BLaER1 treated with 17β-estradiol and CSF1 and Interleukin-3, amounts not matched to agents 10 nM and 100 nM (cell line): ENCODE data around the gene SCNM1.
"Not testable (repeated sequence)": the region's sequence is repeated elsewhere in the genome, so short reads cannot be mapped to it uniquely, and the experiment has no call there.

Source experiments
- H3K27ac ChIP-seq, 11 experiments: shearing (Covaris generic); formaldehyde crosslinking; 2 replicates each; pipeline ENCODE4 v1.8.1; 2022
- H3K27me3 ChIP-seq, 11 experiments: shearing (Covaris generic); formaldehyde crosslinking; 2 replicates each; pipeline ENCODE4 v1.8.1; 2022
- H3K36me3 ChIP-seq, 11 experiments: shearing (Covaris generic); formaldehyde crosslinking; 2 replicates each; pipeline ENCODE4 v1.8.1; 2022
- H3K4me1 ChIP-seq, 10 experiments: shearing (Covaris generic); formaldehyde crosslinking; 2 replicates each; pipeline ENCODE4 v1.8.1; 2022
- H3K4me2 ChIP-seq, 11 experiments: shearing (Covaris generic); formaldehyde crosslinking; 2 replicates each; pipeline ENCODE4 v1.8.1; 2022
- H3K4me3 ChIP-seq, 10 experiments: shearing (Covaris generic); formaldehyde crosslinking; 2 replicates each; pipeline ENCODE4 v1.8.1; 2022
- H3K9ac ChIP-seq, 11 experiments: shearing (Covaris generic); formaldehyde crosslinking; 2 replicates each; pipeline ENCODE4 v1.8.1; 2022
- H3K9me3 ChIP-seq, 11 experiments: shearing (Covaris generic); formaldehyde crosslinking; replicated peaks in 1 of 11; 2 replicates each; pipeline ENCODE4 v1.8.1; 2022
- H4K20me1 ChIP-seq, 11 experiments: shearing (Covaris generic); formaldehyde crosslinking; 2 replicates each; pipeline ENCODE4 v1.8.1; 2022
- Cebpa-rat ChIP-seq, 11 experiments: shearing (Covaris generic); IDR thresholded peaks; 2 replicates each; pipeline ENCODE4 v1.8.1; 2022

SCNM1 gene

DNA sequence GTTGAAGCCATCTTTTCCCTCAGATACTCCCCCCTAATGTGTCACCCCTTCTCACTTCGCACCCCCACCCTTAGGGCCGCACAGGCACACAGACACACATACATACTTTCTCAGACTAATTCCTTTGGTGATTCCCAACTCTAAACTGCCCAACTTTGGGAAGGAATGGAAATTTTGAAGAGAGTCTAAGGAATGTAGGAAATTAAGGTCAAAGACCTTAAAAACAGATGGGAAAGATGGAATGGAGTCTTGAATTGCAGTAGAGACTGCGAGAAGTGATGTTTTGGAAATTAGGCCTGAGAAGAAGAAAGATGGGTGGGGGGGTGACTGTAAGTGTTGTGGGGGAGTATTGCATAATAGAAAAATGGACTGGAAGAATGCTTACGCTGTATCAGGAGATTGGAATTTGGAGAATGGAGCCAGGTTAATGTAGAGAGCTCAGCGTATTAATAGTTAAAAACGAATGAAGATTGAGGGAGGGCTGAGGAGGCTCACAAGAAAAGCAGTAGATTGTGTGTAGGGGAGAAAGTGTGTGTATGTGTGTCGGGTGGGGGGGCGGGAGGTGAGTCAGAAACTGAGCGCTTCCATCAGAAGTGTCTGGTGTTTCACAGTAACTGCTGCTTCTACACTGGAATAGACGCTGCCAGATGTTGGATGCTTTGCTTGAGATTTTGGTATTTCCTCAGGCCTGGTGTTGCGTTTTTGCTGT, 34.1 kb downstream of the SCNM1 start:
- TF ChIP-seq Cebpa-rat (IDR thresholded peaks at IDR 0.05): no peak
- Histone ChIP-seq H3K4me1 (peaks cover 35 to 53% (median 42%) of the 10 kb centered on the region in 10 experiments), H3K9ac (peak overlapping the region; percentile 87 to 97 (median 93)), H3K9me3 (no peaks in the 10 kb centered on the region), H3K27ac (peak overlapping the region; percentile 86 to 97 (median 93); a peak in 21 of 22 replicates), H3K27me3 (no peaks in the 10 kb centered on the region), H3K4me2 (peak overlapping the region; percentile 86 to 99 (median 95)), H3K4me3 (peak overlapping the region; percentile 81 to 100 (median 91)), H4K20me1 (peaks cover 40 to 58% (median 54%) of the 10 kb centered on the region in 11 experiments; a peak in 21 of 22 replicates), H3K36me3 (peaks cover 23 to 45% (median 35%) of the 10 kb centered on the region in 11 experiments)

DNA sequence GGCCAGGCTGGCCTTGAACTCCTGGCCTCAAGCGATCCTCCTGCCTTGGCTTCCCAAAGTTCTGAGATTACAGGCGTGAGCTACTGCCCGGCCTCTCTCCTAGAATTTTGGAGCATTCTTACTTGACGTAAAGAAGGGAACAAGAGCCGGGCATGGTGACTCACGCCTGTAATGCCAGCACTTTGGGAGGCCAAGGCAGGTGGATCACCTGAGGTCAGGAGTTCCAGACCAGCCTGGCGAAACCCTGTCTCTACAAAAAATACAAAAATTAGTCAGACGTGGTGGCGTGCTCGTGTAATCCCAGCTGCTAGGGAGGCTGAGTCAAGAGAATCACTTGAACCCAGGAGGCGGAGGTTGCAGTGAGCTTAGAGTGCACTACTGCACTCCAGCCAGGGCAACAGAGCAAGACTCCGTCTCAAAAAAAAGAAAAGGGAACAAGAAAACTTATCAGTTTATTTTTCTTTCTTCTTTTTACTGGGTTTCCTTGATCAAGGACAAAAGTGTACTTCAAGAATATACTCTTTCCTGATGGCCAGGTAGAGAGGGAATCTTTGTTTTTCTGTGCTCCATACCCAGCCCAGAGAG, 39.5 kb downstream of the SCNM1 start:
- peak overlapping the region in 1 of 11 experiments; percentile 24; a peak in 2 of 22 replicates for H3K9ac ChIP-seq
- H3K9me3 ChIP-seq, H3K27ac ChIP-seq, H3K4me3 ChIP-seq, H3K27me3 ChIP-seq: not testable (repeated sequence)
- peaks cover 77 to 100% (median 100%) of the 10 kb centered on the region in 11 experiments for H4K20me1 ChIP-seq
- H3K4me2 ChIP-seq: peak overlapping the region in 3 of 11 experiments; percentile 1 to 11 (median 6); a peak in 1 of 22 replicates
- peaks cover 21 to 39% (median 28%) of the 10 kb centered on the region in 10 experiments for H3K4me1 ChIP-seq
- H3K36me3 ChIP-seq: peaks cover 73 to 99% (median 90%) of the 10 kb centered on the region in 11 experiments

DNA sequence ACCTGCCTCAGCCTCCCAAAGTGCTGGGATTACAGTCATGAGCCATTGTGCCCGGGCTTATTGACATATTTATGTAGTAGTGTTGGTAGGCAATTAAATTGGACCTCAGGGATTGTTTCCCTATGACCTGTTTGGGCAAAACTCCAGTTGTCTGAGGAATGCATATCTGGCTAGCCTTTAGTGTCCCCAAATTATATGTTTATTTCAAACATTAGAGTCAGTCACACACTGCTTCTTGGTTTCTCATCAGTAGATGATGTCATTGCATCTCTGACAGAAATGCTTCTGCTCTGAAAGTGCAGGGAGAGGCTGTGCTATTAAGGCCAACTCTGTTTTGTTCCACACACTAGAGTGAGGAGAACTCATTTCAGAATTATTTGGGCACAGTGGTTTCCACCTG, 44.9 kb downstream of the SCNM1 start:
- peaks cover 84 to 99% (median 94%) of the 10 kb centered on the region in 11 experiments for H3K36me3 ChIP-seq
- no peaks in the 10 kb centered on the region for H3K27me3 ChIP-seq
- no peaks in the 10 kb centered on the region for H3K9me3 ChIP-seq
- H3K4me2 ChIP-seq: no peak overlapping the region
- H3K9ac ChIP-seq: peak overlapping the region in 1 of 11 experiments; percentile 19; a peak in 2 of 22 replicates
- H3K27ac ChIP-seq: no peak overlapping the region
- no peak overlapping the region for H3K4me3 ChIP-seq
- H3K4me1 ChIP-seq: peaks cover 0 to 29% (median under 1%) of the 10 kb centered on the region in 10 experiments; a peak in 10 of 20 replicates
- peaks cover 72 to 100% (median 100%) of the 10 kb centered on the region in 11 experiments for H4K20me1 ChIP-seq
- no peak for TF ChIP-seq Cebpa-rat (IDR thresholded peaks at IDR 0.05)

DNA sequence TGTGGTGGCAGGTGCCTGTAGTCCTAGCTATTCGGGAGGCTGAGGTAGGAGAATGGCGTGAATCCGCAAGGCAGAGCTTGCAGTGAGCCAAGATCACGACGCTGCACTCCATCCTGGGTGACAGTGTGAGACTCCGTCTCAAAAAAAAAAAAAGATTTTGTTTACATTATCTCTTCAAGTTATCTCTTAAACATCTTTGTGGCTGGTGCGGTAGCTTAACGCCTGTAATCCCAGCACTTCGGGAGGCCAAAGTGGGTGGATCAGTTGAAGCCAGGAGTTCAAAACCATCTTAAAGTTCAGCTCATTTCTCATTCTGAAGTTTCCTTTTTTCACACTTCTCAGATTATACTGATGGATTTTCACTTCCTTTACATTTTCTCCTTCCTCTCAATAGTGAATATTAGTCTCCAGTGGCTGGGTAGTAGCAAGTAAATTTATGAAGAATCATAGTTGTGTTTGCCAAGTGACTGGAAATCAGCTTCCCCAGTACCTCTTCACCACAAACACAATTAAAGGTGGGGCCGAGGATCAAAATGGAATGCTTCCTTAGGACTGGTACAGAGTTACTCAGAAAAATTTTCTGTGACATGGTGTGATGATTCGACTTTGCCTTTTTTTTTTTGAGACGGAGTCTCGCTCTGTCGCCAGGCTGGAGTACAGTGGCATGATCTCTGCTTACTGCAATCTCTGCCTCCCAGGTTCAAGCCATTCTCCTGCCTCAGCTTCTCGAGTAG, 46.2 kb downstream of the SCNM1 start:
- H3K27me3 ChIP-seq: no peaks in the 10 kb centered on the region
- H3K4me3 ChIP-seq: no peak overlapping the region
- no peak overlapping the region; a peak in 1 of 22 replicates for H3K9ac ChIP-seq
- peaks cover 73 to 97% (median 90%) of the 10 kb centered on the region in 11 experiments for H3K36me3 ChIP-seq
- no peaks in the 10 kb centered on the region for H3K9me3 ChIP-seq
- TF ChIP-seq Cebpa-rat (IDR thresholded peaks at IDR 0.05): no peak
- peaks cover 74 to 100% (median 100%) of the 10 kb centered on the region in 11 experiments for H4K20me1 ChIP-seq
- no peak overlapping the region for H3K27ac ChIP-seq
- peak overlapping the region in 2 of 11 experiments; percentile 21 to 23; a peak in 2 of 22 replicates for H3K4me2 ChIP-seq
- peaks cover 0 to 29% (median 0%) of the 10 kb centered on the region in 10 experiments; a peak in 7 of 20 replicates for H3K4me1 ChIP-seq

- Histone ChIP-seq H3K4me3 (no peak overlapping the region), H3K4me2 (no peak overlapping the region), H3K27me3 (no peaks in the 10 kb centered on the region), H3K4me1 (peaks cover 0 to 29% (median 0%) of the 10 kb centered on the region in 10 experiments; a peak in 7 of 20 replicates), H3K9ac (no peak overlapping the region), H3K9me3 (no peaks in the 10 kb centered on the region), H3K36me3 (peaks cover 63 to 97% (median 90%) of the 10 kb centered on the region in 11 experiments), H3K27ac (no peak overlapping the region), H4K20me1 (peaks cover 76 to 100% (median 100%) of the 10 kb centered on the region in 11 experiments)
- TF ChIP-seq Cebpa-rat (IDR thresholded peaks at IDR 0.05): no peak
Measured at GRCh38 chr1:151213560-151213959, 47.6 kb downstream of the SCNM1 start.
